Measurements from ENCODE around the gene CHMP1B.
"Not testable (repeated sequence)": the region's sequence is repeated elsewhere in the genome, so short reads cannot be mapped to it uniquely, and the experiment has no call there.

CHMP1B gene

DNA sequence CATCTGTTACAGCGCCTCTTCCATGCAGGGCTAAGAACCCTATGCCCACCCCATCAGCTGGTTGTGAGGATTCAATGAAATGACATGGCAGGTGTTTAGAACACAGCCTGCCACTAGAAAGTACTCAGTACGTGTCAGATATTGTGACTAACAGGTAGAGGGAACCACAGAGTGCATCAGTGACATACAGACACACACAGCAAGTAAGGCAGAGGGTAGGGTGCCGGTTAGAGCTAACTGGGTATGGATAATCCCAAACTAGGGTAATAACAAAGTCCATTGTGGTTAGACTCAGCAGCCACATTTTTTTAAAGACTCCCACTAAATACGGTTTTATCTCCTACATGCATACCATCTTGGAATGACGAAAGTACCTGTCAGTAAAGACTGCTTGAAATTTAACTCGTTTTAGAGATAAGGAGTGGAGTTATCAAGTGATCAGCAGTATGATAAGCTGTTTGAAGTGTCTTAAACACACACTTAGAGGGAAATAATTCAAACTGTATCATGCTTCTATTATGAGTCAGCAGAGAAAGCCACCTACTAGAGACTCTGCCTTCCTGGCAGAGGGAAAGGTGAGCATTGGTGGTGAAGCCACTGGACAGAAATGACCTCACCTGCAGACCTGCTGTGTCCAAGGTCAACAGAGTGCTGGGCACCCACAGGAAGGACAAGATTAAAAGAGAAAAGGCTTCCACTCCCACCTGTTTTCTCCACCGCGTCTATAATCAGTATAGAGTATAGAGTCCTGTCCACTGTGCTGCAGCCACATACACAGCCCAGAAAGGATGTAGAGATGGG is 36.3 kb downstream of the CHMP1B start:
- Histone ChIP-seq H3K4me1 (ENCODE audit: insufficient read depth, low read length) (no peaks in the 10 kb centered on the region), H3K9ac (ENCODE audit: low read depth, low read length) (no peak overlapping the region), H3K9me3 (ENCODE audit: control insufficient read depth, insufficient read depth, low read length) (no peaks in the 10 kb centered on the region), H3K36me3 (ENCODE audit: insufficient read depth, low read length) (no peaks in the 10 kb centered on the region)

DNA sequence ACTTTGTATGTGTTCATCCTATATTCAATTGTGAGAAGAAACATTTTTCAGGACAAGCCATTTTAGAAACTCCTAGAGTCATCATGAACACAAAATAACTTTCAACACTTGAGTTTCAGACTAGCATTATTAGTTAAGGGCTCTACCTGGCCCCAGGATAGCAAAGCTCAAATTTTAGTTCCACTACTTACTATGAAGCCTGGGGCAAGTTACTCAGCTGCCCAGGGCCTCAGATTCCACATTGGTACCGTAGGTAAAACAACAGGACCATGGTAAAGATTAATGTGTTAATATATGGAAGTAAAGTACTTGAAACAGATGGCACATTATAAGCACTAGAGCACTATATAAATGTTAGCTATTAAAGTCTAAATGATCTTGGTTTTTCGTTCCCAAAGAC is 37.5 kb downstream of the CHMP1B start:
- Histone ChIP-seq H3K36me3 (ENCODE audit: insufficient read depth, low read length) (no peaks in the 10 kb centered on the region), H3K4me1 (ENCODE audit: insufficient read depth, low read length) (no peaks in the 10 kb centered on the region)

DNA sequence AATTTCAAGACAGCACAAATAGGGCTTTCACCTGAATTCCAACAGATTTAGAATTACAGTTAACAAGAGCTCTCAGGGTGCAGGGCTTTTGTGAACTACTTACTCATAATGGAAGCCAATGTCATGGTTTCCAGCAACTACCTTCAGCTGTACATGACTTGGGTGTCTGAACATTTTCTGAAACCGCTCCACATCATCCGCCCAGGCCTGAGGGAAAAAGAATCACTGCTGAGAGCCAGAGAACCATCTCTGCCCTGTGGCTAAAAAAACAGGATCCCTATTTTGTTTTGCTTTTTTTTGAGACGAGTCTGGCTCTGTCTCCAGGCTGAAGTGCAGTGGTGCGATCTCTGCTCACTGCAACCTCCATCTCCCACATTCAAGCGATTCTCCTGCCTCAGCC is 38.1 kb downstream of the CHMP1B start:
- no peaks in the 10 kb centered on the region for H3K4me1 ChIP-seq (ENCODE audit: insufficient read depth, low read length)
- no peaks in the 10 kb centered on the region for H3K36me3 ChIP-seq (ENCODE audit: insufficient read depth, low read length)

More for the DNA sequence above, 37.5 kb downstream of the CHMP1B start:
- no peak overlapping the region for H3K9ac ChIP-seq (ENCODE audit: low read depth, low read length)
- H3K9me3 ChIP-seq (ENCODE audit: control insufficient read depth, insufficient read depth, low read length) = no peaks in the 10 kb centered on the region

DNA sequence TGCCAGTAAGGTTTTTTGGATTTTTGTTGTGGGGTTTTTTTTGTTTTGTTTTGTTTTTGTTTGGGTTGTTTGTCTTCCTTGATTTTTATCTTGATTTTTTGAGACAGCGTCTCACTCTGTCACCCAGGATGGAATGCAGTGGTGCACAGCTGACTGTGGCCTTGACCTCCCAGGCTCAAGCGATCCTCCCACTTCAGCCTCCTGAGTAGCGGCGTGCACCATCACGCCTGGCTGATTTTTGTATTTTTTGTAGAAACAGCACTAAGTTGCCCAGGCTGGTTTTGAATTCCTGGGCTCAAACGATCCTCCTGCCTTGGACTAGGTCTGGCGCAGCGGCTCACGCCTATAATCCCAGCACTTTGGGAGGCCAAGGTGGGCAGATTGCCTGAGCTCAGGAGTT is 40.5 kb downstream of the CHMP1B start:
- H3K36me3 ChIP-seq (ENCODE audit: insufficient read depth, low read length) = no peaks in the 10 kb centered on the region; the same call in 1 of the 2 replicates
- H3K9ac ChIP-seq (ENCODE audit: low read depth, low read length) = no peak overlapping the region
- no peaks in the 10 kb centered on the region for H3K9me3 ChIP-seq (ENCODE audit: control insufficient read depth, insufficient read depth, low read length)
- no peaks in the 10 kb centered on the region for H3K4me1 ChIP-seq (ENCODE audit: insufficient read depth, low read length)

More for the DNA sequence above, 38.1 kb downstream of the CHMP1B start:
- Histone ChIP-seq H3K9me3 (ENCODE audit: control insufficient read depth, insufficient read depth, low read length) (no peaks in the 10 kb centered on the region), H3K9ac (ENCODE audit: low read depth, low read length) (no peak overlapping the region)

DNA sequence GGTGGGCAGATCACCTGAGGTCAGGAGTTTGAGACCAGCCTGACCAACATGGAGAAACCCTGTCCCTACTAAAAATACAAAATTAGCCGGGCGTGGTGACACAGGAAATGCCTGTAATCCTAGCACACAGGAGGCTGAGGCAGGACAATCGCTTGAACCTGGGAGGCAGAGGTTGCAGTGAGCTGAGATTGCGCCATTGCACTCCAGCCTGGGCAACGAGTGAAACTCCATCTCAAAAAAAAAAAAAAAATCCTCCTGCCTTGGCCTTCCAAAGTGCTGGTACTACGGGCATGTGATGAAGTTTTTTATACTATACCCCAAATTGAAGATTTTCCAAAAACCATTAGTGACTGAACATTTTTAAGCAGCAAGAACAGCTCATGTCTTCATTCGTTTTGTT is 41.2 kb downstream of the CHMP1B start:
- not testable (repeated sequence) for H3K9ac ChIP-seq (ENCODE audit: low read depth, low read length); H3K9me3 ChIP-seq (ENCODE audit: control insufficient read depth, insufficient read depth, low read length); H3K4me1 ChIP-seq (ENCODE audit: insufficient read depth, low read length); H3K36me3 ChIP-seq (ENCODE audit: insufficient read depth, low read length)

DNA sequence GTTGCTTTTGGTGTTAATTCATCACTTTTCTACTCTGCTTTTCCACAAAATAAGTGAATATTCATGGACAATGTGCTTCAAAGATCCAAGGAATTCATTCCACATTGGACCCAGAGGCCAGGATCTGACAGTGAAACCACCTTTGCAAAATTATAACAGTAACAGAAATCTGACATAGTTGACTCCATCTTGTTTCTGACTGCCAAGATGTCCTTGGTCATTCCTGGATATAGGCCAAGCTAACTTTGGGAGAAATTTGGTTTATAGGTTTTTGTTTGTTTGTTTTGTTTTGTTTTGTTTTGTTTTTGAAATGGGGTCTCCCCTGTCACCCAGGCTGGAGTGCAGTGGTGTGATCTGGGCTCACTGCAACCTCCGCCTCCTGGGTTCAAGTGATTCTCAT is 46.6 kb downstream of the CHMP1B start:
- Histone ChIP-seq H3K36me3 (ENCODE audit: insufficient read depth, low read length) (no peaks in the 10 kb centered on the region; the same call in 1 of the 2 replicates), H3K9me3 (ENCODE audit: control insufficient read depth, insufficient read depth, low read length) (no peaks in the 10 kb centered on the region), H3K4me1 (ENCODE audit: insufficient read depth, low read length) (no peaks in the 10 kb centered on the region; the same call in 1 of the 2 replicates)

DNA sequence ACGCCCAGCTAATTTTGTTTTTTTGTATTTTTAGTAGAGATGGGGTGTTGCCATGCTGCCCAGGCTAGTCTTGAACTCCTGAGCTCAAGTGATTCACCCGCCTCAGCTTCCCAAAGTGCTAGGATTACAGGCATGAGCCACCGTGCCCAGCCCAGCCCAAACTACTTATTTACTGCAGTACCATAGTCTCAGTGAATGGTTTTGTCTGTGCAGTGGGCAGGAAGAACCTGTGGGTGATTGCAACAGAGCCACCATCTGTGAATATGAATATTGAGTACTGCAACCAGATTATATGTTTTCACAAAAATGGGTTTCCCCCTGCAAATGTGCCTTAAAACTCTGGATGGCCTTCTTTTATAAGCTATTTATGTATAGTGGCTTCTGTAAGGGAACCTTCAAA is 47.9 kb downstream of the CHMP1B start:
- H3K4me1 ChIP-seq (ENCODE audit: insufficient read depth, low read length) = no peaks in the 10 kb centered on the region; the same call in 1 of the 2 replicates
- H3K9me3 ChIP-seq (ENCODE audit: control insufficient read depth, insufficient read depth, low read length) = no peaks in the 10 kb centered on the region
- no peak overlapping the region for H3K9ac ChIP-seq (ENCODE audit: low read depth, low read length)
- H3K36me3 ChIP-seq (ENCODE audit: insufficient read depth, low read length) = no peaks in the 10 kb centered on the region; the same call in 1 of the 2 replicates

More for the DNA sequence above, 46.6 kb downstream of the CHMP1B start:
- H3K9ac ChIP-seq (ENCODE audit: low read depth, low read length) = no peak overlapping the region

DNA sequence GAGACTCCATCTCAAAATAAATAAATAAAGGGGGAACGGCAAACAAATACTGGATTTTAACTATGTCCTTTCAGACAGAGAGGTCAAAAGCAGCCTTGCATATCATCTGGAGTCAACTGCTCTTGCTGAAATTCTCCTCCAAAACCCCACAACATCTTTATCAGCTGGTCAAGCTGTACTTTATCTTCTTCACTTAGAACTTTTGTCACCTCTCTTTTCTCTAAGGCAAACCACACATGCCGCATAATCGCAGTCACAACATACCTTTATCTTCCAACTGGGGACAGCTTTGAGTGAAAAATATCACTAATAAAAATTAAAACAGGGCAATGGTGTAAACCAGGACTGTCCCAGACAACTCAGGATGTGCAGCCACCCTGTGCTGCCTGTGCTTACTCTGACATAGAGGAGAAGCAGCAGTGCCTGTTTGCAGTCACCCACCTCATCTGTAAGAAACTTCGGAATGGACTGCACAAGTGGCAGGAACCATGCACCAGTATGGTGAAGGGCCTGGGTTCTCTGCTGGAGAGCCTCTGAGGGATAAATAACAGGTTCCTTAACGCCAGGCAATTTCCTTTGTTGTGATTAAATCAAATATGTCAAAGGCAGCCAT is 50.7 kb downstream of the CHMP1B start:
- Histone ChIP-seq H3K9ac (ENCODE audit: low read depth, low read length) (no peak overlapping the region), H3K9me3 (ENCODE audit: control insufficient read depth, insufficient read depth, low read length) (no peaks in the 10 kb centered on the region), H3K4me1 (ENCODE audit: insufficient read depth, low read length) (peaks cover 10% of the 10 kb centered on the region), H3K36me3 (ENCODE audit: insufficient read depth, low read length) (no peaks in the 10 kb centered on the region)

DNA sequence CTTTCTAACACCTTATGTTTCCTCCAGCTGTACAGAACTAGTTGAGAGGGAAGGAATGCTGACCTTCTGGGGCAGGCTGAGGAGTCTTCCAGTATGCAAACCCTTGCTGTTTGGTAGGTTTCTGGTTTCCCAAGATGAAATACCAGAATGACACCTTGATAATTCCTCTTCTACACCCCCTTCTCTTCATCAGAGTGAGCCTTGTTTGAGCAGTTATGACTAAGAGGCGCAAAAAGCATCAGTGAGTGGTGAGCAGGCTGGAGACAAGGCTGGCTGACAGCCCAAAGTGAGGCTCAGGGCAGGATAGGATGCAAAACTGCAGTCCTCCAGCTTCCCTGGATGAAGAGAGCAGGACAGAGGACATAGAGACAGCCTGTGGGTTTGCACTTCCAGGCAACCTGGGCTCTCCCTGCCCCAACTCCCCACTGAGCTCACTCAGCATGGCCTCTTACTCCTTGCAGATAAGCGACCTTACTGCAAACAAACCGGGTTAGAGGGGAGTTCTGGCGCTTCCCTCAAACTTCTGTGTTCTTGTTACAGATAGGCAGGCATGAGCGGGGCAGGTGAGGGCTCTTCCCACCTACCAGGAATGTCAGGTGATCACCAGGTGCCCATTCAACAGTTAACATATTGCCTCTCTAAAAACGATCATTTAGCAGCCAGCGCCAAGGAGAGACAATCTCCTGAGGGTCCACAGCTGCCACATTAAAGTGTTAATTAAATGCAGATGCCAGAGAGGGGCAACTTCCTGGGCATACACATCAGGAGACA is 51.5 kb downstream of the CHMP1B start:
- no peaks in the 10 kb centered on the region for H3K9me3 ChIP-seq (ENCODE audit: control insufficient read depth, insufficient read depth, low read length)
- peaks cover 15% of the 10 kb centered on the region for H3K4me1 ChIP-seq (ENCODE audit: insufficient read depth, low read length)
- no peaks in the 10 kb centered on the region for H3K36me3 ChIP-seq (ENCODE audit: insufficient read depth, low read length)
- no peak overlapping the region for H3K9ac ChIP-seq (ENCODE audit: low read depth, low read length)

Data from ES-I3 (cell line).